ENCODE results near the gene ANKS6. TPM values are rescaled to one million over a fixed set of nuclear protein-coding genes. Genes with fewer than 3 reads are reported as not detected.

ANKS6 gene
- total RNA-seq, 1 experiment from 2014 or later = 46.3 TPM

DNA sequence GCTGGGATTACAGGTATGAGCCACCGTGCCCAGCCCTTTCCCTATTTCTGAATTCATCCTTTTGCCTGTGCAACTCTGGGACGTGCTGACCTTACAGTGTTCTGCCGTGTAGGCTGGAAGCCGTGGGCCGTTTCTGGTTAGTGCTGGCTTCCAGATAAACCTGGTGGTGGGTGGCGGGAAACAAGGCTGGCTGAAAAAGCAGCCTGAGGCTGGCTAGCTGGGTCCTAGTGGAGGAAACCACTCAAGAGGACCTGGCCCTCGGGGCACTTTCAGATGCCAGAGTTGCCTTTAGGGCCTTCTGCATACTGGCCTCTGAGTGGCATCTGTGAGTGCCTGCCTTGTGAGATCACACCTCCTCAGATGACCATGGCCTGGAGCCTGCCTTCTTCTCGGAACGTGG lies 38.0 kb upstream of the ANKS6 start:
- no peak overlapping the region; a peak in 1 of 7 replicates for H3K27ac Mint-ChIP-seq
- H3K79me2 ChIP-seq (ENCODE audit: insufficient read depth, low read length) = no peaks in the 10 kb centered on the region
- no peak overlapping the region for H3K9ac ChIP-seq (ENCODE audit: extremely low read depth, insufficient read length, low read length)
- no peaks in the 10 kb centered on the region for H3K9me3 Mint-ChIP-seq
- no peak overlapping the region for H2BK12ac ChIP-seq (ENCODE audit: insufficient read length, low read depth, low read length)
- H3K56ac ChIP-seq (ENCODE audit: insufficient read length, low read depth, low read length) = no peak overlapping the region
- no peak overlapping the region for H4K8ac ChIP-seq (replicated peaks; ENCODE audit: insufficient read length, low read depth, low read length)
- no CpG with 5 or more reads among the region's 9 CpGs for WGBS (ENCODE audit: extremely low coverage, insufficient read length, low lambda C conversion rate)
- no peak overlapping the region for H3K23ac ChIP-seq (ENCODE audit: insufficient read length, low read depth, low read length)
- no peak overlapping the region for H3K4me3 Mint-ChIP-seq
- DNase-seq = no peak
- H3K4me2 ChIP-seq (ENCODE audit: insufficient read depth, insufficient read length, low read length) = no peak overlapping the region
- no peaks in the 10 kb centered on the region for H3K27me3 ChIP-seq (ENCODE audit: insufficient read depth, low read length)
- no peaks in the 10 kb centered on the region for H3K9me3 ChIP-seq (ENCODE audit: control insufficient read depth, low read depth, low read length)
- no peak overlapping the region for H3K27ac ChIP-seq (ENCODE audit: insufficient read length, low read depth, low read length)
- H3K36me3 Mint-ChIP-seq (ENCODE audit: insufficient read depth in 1 of 3, low read depth in 3 of 3) = peaks cover 2 to 46% (median 17%) of the 10 kb centered on the region in 3 experiments; a peak in 6 of 7 replicates
- H3K4me1 ChIP-seq (ENCODE audit: insufficient read depth, low read length) = no peaks in the 10 kb centered on the region
- no peak overlapping the region for H3T11ph ChIP-seq (ENCODE audit: low read length)
- H3K18ac ChIP-seq (ENCODE audit: insufficient read length, low read depth, low read length) = no peak overlapping the region
- H3K4ac ChIP-seq (ENCODE audit: low read depth, low read length) = no peak overlapping the region
- no peaks in the 10 kb centered on the region for H4K20me1 ChIP-seq (ENCODE audit: control insufficient read depth, insufficient read depth, insufficient read length)
- no peak overlapping the region for H3K14ac ChIP-seq (ENCODE audit: insufficient read depth, low read length)
- H2AFZ ChIP-seq (ENCODE audit: low read length) = no peak overlapping the region
- H2BK120ac ChIP-seq (ENCODE audit: low read depth, low read length, poor library complexity, severe bottlenecking) = no peak overlapping the region
- H2BK15ac ChIP-seq (ENCODE audit: low read depth, low read length) = no peak overlapping the region
- TF ChIP-seq, protein P1, sequence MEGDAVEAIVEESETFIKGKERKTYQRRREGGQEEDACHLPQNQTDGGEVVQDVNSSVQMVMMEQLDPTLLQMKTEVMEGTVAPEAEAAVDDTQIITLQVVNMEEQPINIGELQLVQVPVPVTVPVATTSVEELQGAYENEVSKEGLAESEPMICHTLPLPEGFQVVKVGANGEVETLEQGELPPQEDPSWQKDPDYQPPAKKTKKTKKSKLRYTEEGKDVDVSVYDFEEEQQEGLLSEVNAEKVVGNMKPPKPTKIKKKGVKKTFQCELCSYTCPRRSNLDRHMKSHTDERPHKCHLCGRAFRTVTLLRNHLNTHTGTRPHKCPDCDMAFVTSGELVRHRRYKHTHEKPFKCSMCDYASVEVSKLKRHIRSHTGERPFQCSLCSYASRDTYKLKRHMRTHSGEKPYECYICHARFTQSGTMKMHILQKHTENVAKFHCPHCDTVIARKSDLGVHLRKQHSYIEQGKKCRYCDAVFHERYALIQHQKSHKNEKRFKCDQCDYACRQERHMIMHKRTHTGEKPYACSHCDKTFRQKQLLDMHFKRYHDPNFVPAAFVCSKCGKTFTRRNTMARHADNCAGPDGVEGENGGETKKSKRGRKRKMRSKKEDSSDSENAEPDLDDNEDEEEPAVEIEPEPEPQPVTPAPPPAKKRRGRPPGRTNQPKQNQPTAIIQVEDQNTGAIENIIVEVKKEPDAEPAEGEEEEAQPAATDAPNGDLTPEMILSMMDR (conservative IDR thresholded peaks at IDR 0.05) = no peak
- no peak overlapping the region for H4K5ac ChIP-seq (ENCODE audit: insufficient read length, low read depth, low read length)
- H2AK5ac ChIP-seq (ENCODE audit: insufficient read length, low read length) = no peak overlapping the region
- no peaks in the 10 kb centered on the region for H3K27me3 Mint-ChIP-seq (ENCODE audit: low read depth)
- no peaks in the 10 kb centered on the region for H3K79me1 ChIP-seq (ENCODE audit: insufficient read depth, low read depth, low read length, poor library complexity, severe bottlenecking)
- no peaks in the 10 kb centered on the region for H3K23me2 ChIP-seq (ENCODE audit: insufficient read length, low read depth, low read length, poor library complexity, severe bottlenecking)
- H2BK5ac ChIP-seq (ENCODE audit: insufficient read length, low read length) = no peak overlapping the region
- no peak overlapping the region for H4K91ac ChIP-seq (ENCODE audit: insufficient read length, low read depth, low read length)
- peaks cover 8 to 10% of the 10 kb centered on the region in 2 experiments for H3K4me1 Mint-ChIP-seq
- no peak overlapping the region for H2BK20ac ChIP-seq (ENCODE audit: low read depth, low read length, poor library complexity, severe bottlenecking)
